Upper lobe of left lung (tissue), 4 donors: ENCODE measurements around the gene GEMIN2.

Experiments
- POLR2A ChIP-seq, 4 donors: fragments of 450-650 bp; IDR thresholded peaks; one replicate each; pipeline ENCODE4 v1.5.1; 2016 to 2017; ENCODE audit warnings: antibody characterized with exemption in 4 of 4, mild to moderate bottlenecking in 2 of 4
- TF ChIP-seq, protein P1 (sequence below), 6 experiments: fragments of 450-650 bp in 4 of 6; fragments of 200-600 bp in 2 of 6; sonication (generic) in 2 of 6; IDR thresholded peaks; one replicate each; pipeline ENCODE4 v1.5.1; 2016 to 2019; ENCODE audit warnings: antibody characterized with exemption in 6 of 6

DNA sequence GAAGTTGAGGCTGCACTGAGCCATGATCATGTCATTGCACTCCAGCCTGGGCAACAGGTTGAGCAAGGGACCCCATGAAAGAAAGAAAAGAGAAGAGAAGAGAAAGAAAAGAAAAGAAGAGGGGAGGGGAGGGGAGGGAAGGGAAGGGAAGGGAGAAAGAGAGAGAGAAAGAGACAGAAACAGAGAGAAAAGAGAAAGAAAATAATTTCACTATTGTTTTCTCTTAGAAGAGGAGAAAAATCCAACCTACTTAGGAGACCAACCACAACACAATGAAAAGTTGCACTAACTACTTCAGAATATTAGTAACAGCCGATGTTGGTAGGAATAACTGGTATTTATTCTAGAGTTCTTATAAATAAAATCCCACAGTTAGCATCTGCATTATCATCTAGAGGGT is 46.4 kb downstream of the GEMIN2 start:
- TF ChIP-seq, protein P1, sequence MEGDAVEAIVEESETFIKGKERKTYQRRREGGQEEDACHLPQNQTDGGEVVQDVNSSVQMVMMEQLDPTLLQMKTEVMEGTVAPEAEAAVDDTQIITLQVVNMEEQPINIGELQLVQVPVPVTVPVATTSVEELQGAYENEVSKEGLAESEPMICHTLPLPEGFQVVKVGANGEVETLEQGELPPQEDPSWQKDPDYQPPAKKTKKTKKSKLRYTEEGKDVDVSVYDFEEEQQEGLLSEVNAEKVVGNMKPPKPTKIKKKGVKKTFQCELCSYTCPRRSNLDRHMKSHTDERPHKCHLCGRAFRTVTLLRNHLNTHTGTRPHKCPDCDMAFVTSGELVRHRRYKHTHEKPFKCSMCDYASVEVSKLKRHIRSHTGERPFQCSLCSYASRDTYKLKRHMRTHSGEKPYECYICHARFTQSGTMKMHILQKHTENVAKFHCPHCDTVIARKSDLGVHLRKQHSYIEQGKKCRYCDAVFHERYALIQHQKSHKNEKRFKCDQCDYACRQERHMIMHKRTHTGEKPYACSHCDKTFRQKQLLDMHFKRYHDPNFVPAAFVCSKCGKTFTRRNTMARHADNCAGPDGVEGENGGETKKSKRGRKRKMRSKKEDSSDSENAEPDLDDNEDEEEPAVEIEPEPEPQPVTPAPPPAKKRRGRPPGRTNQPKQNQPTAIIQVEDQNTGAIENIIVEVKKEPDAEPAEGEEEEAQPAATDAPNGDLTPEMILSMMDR (IDR thresholded peaks at IDR 0.05), result no peak
- no peak for TF ChIP-seq POLR2A (IDR thresholded peaks at IDR 0.05)
